Activated naive CD4-positive, alpha-beta T cell treated with anti-CD3 and anti-CD28 coated beads, Interleukin-2, amount 50 U/mL, for 16 hours (primary cell): ENCODE measurements around the gene PIK3CB.
"Not testable (repeated sequence)": the region's sequence is repeated elsewhere in the genome, so short reads cannot be mapped to it uniquely, and the experiment has no call there.

Experiments
- DNase-seq: peaks from one replicate; pipeline ENCODE4 v3.0.0-alpha.2; 2020

The PIK3CB gene

DNA sequence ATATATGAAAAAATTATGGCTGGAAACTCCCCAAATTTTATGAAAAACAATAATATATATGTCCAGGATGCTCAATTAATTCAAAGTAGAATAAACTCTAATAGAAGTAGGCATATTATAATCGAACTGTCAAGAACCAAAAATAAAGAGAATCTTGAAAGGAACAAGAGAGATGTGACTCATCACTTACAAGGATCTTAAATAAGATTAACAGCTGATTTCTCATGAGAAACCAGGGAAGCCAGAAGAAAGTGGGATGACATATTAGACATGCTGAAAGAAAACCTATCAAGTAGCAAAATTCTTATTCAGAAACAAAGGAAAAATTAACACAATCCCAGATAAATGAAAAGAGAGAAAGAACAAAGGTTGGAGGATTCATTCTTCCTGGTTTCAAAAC, 159.3 kb downstream of the PIK3CB start:
- no peak for DNase-seq

DNA sequence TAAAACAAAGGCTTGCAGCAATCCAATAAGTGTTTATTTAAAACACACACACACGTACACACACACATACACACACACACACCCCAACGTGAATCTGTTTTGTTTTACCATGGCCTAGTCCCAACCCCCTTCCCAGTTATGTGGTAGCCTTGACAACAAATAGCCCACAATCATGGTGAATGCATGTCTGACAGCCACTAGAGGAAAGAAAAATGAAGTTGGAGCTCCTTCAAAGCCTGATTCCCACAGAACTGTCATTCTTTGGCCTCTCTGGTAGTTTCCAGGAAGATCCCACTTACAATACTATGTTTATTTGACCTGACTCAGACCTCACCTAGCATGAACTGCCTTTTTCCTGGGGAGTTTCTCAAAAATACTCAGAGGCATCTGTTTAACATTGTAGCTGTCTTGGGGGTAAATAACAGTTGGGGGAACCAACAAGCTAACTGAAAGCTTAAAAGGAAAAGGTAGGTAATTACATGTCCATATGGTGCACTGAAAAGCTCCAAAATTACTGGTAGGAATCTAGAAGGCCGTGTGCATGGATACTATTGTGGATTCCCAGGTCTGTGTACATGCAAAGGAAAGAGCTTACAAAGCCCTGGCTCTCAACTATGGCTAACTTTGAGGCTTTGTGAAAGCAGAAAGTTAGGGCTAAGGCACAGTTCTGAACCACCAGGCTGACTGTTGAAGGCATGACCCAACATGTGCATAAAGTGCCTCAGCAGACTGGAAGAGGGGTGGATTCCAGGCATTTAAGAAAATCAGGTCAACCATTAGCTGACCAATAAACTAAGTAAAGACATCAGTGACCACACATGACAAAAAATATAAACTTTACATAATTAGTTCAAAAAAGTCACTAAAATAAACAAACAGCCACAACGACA, 160.8 kb downstream of the PIK3CB start:
- no peak for DNase-seq

DNA sequence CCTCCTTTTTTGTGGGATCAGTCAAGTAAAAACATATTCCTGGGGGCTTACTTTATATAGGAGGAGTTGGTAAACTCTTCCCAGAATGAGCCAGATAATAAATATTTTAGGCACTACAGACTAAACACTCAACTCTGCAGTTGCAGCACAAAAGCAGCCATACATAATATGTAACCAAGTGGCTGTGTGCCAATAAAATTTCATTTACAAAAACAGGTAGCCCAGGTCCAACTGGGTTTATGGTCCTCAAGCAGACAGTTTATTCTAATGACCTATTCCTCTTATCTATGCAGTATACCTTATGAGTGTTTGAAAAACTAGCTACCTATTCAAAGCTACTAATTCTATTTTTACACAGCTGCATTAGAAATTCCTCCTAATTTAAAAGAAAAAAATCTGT, 164.3 kb downstream of the PIK3CB start:
- DNase-seq: no peak

DNA sequence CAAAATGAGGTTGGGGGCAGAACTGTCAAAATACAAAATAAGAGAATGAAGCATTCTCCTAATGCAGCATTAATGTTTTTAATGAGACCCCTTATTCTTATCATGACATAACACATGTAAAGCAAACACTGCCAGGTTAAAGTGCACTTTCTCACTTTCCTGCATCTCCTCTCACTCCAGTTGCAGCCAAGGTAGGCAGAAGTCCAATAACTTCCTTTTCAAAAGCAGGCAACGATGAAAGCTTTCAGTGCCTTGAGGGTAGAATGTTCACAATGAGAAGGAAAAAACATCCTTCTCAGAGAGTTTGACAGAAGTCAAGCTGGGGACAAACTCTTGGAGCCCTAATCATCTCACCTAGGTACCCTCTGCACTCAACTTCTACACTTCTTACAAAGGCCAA, 166.6 kb downstream of the PIK3CB start:
- no peak for DNase-seq

DNA sequence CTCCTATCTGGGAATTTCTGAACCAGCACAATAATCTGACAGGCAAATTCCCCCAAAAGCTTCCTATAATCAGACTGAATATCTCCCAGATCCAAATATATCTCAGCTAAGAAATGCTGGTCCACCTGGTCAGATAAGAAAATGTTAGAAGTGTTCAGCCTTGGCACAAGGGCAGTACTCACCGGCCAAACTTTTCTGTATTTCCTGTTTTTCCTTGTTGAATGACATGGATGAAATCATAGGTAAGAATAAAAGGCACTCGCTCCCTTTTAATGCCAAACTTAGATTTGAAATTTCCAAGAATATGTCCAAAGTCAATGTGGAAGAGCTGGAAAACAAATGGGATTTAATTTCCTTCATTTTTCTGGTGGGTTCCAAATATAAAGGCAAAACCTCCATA, 177.2 kb downstream of the PIK3CB start:
- DNase-seq: no peak

DNA sequence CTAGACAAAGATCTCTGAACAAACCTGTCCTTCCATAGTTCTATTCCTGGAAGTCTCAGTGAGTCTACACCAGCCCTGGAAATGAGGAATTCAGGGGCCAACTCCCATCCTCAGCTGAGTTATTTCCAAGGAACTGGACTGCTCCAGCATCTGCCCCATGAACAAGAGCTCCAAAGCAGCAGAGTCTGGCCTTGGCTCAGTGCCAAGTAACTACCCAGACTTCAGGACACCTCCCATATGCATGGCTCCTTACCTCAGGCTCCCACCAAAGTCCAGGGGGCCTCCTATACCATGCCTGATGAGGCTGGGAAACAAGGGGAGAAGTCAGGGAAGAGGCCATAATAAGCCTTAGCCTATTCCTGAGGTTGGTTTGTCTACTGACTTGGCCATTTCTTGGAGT, 181.2 kb downstream of the PIK3CB start:
- no peak for DNase-seq

DNA sequence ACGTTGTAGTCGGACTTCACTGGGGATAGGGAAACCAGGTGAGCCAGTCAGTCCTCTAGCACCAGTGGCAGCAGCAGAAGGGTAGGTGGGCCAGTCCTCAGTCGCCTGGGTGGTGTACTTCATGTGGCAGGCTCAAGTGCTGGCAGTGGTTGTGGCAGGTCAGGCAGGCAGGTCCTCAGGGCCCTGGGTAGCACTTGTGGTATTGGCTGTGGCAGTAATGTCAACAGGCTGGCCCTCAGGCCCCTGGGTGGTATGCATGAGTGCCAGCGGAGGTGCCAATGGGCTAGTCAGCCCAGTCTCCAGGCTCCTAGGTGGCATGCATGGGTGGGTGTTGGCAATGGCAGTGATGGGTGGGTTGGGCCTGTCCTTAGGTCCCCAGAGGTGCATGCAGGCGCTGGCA, 185.6 kb downstream of the PIK3CB start:
- no peak for DNase-seq

DNA sequence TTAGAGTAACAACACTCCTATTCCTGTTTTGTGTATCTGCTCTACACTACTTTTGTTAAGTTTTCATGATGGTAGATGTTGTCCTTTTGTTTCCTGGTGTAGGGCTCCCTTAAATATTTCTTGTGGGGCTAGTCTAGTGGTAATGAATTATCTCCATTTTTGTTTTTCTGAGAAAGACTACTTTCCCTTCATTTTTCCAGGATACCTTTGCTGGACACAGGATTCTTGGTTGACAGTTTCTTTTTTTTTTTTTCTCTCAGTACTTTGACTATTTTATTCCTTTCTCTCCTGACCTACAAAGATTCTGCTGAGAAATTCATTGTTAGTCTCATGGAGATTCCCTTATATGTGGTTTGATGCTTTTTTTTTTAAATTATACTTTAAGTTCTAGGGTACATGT, 188.2 kb downstream of the PIK3CB start:
- no peak for DNase-seq

DNA sequence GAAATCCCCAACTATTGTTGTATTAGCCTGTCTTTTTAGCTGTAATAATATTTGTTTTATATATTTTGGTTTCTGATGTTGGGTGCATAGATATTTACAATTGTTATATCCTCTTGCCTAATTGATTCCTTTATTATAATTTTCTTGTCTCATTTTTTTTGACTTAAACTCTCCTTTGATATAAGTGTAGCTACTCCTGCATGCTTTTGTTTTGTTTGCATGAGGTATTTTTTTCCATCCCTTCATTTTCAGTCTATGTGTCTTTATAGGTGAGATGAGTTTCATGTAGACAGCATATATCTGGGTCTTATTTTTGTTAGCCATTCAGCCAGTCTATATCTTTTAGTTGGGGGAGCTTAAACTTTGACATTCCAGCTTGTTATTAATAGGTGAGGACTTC, 188.7 kb downstream of the PIK3CB start:
- DNase-seq: no peak

DNA sequence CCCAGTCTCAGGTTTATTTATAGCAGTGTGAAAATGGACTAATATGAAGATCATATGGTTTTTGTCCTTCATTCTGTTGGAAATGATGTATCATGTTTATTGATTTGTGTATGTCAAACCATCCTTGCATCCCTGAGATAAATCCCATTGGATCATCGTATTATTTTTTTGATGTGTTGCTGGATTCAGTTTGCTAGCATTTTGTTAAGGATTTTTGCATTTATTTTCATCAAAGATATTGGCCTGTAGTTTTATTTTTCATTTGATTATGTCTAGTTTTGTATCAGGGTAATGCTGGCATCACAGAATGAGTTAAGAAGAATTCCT, 191.8 kb downstream of the PIK3CB start:
- DNase-seq: no peak

DNA sequence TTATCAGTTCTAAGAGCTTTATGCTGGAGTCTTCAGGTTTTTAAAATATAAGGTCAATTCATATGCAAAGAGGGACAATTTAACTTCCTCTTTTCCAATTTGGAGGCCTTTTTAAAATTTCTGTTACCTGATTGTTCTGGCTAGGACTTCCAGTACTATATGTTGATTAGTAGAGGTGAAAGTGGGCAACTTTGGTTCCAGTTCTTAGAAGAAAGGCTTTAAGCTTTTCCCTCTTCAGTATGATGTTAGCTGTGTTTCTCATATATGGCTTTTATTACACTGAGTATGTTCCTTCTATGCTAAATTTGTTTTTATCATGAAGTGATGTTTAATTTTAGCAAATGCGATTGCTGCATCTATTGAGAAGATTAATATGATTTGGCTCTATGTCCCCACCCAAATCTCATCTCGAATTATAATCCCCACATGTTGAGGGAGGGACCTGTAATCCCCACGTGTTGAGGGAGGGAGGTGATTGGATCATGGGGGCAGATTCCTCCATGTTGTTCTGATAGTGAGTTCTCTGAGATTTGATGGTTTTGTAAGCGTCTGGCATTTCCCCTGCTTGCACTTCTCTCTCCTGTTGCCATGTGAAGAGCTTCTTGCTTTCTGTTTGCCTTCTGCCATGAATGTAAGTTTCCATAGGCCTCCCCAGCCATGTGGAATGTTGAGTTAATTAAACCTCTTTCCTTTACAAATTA, 192.4 kb downstream of the PIK3CB start:
- no peak for DNase-seq

DNA sequence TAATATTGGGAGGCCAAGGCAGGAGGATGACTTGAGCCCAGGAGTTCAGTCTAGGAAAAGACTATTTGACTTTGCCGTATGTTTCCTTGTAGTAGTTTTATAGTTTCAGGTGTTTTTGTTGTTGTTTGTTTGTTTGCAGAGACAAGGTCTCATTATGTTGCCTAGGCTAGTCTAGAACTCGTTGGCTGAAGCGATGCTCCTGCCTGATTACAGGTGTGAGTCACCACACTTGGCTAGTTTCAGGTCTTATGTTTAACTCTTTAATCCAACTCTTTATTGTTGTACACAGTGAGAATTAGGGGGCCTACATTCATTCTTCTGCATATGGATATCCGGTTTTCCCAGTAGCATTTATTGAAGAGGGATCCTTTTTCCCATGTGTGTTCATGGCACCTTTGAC, 194.2 kb downstream of the PIK3CB start:
- DNase-seq: no peak

DNA sequence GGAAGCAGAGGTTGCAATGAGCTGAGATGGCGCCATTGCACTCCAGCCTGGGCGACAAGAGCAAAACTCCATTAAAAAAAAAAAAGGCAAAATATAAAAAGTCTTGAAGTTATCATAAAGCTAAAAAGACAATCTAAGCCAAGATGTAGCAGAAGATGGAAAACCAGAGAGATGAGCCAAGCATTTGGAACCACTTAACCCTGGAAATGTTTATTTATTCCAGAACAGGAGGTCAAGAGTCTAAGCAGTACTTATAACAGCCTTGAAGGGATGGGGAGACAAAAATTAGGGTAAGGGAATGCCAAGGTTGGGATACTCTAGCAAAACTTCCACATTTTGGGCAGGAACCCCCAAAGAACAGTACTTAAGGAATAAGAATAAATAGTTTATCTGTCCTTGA, 196.1 kb downstream of the PIK3CB start:
- no peak for DNase-seq

DNA sequence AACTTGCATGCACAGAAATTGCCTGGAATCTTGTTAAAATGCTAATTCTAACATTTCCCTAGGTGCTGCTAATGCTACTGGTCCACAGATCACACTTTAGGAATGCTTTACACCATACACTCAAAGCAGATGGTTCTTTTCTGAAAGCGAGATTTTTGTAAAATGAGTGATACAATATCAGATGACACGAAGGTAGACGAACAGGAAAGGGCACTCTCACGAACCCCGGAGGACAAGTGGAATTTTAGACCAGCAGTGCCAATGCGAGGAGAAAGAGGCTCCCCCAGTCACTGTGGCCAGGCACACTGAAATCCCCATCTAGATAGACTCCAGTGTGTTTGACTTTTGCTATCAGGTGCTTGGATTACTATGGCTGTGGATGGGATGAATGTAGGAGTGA, 205.2 kb downstream of the PIK3CB start:
- no peak for DNase-seq

DNA sequence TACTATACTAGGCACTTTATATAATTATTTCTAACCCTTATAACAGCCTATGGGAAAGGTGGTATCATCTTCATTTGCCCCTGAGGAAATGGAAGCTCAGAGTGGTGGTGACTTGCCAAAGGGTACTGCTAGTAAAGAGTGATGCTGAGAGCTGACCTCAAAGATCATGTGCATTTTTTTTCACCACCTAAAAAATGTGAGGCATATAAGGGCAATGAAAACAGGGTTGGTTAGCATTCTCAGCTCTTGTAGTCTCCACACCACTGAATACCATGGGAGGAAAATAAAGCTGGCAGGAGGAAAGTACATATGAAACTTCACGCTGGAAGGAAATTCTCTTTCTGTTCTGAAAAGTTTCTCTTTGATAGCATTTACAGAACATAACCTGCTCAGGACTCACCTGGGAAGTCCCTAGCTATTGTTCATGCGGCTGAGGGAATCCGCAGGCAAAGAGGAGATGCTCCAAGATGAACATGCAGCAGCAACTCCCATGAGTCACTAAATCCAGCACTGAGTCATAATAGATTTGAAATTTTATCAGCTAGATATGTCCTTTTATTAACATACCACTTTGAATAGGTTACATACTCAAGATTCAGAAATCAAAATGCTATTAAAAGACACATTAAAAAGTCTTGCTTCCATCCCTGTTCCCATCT, 208.9 kb downstream of the PIK3CB start:
- DNase-seq: no peak

DNA sequence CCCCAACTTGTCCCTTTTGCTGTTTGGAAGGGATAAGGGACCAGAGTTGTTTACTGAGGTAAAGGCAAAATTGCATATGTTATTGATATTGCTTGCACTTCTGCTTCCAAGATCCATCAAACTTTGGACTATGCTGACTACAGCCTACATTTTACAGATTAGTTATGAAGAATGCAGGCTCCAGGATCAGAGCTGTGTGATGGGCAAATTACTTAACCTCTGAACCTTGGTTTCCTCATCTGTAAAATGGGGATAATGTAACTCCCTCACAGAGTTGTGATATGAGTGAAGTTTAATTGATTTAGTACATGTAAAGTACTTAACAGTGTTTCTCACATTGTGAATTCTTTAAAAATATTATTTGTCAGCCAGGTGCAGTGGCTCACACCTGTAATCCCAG, 210.2 kb downstream of the PIK3CB start:
- DNase-seq: no peak

DNA sequence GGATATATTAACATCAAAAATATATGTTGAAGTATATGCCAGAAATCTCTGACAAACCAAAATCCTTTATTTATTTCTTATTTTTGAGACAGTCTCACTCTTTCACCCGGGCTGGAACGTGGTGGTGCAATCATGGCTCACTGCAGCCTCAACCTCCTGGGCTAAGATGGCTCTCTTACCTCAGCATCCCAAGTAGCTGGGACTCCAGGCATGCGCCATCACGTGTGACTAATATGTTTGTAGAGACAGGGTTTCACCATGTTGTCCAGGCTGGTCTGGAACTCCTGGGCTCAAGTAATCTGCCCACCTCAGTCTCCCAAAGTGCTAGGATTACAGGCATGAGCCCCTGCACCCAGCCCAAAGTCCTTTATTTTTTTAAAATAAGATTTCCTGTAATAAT, 214.3 kb downstream of the PIK3CB start:
- DNase-seq: no peak

DNA sequence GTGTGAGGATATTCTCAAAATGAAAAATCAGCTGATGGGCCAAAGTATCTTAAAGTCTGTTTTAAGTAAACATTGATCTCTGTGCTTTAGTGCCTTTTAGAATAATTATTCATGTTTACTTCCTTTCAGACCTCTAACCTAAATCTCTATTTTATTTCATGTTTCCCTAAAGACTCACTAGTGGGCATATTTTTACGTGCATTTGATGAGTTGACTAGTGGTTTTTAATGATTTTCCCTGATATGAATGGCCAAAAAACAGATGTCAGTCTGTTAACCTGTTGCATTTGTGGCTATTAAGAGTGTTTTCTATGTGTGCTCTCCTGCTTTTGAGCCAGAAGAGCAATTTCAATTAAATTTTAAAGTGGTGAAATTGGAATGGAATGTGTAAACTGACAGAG, 219.3 kb downstream of the PIK3CB start:
- no peak for DNase-seq

DNA sequence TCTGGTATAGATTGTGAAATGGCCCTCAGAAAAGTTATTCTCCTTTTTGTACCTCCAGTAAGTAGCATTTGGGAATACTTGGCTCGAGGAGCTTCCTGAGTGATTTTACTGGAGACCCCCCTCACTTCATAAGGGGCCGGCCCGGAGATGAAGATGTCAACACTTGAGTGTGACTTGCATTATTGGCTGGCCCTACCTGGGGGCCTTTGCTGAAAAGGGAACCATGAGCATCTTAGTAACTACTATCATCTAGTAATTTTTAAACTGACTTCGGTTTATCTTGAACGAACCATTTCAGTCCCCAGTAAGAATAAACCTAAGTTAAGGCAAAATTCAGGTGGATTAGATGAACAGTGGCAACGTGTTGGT, 224.8 kb downstream of the PIK3CB start:
- no peak for DNase-seq

DNA sequence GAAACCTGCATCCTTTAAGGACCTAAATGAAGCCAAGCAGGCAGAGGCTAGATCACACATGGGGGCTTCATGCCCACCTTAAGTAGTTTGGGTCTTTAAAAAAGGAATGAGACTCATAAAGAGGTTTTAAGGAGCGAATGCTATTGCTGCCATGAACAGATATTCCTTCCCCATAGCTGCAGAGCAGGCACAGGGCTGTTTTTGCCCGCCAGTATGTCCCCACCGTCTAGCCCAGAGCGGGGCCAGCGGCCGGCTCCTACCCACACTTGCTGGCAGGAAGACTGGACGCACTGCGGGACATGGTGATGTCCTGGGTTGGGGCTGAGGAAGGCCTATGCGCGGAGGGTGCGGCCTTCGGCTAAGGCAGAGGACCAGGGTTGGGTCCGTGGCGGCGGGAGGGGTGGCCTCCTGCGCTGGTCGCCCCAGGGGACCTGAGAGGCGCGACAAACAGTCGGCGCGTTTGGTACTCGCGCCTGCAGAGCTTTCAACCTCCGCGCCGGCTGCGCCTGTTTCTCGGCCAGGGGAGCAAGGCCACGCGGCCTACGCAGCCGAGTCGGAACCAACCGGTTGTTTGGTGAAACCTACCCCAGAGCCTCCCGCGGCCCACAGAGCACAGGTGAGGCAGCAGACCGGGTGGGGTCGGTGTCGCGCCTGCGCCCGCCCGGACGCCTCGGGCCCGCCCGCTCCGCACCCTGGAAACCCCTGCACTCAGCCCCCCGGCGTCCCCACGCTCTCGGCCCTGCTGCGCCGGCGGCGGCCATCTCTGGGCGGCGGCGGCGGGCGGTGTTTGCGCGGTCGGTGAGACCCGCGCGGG, 226.2 kb downstream of the PIK3CB start, which contains the start of gene FAIM:
FAIM (plus strand) TSS at position 450 of the 814 bp plus-strand sequence. CDS start 10,956 bp downstream, outside the sequence.
- DNase-seq: peak; percentile 72

DNA sequence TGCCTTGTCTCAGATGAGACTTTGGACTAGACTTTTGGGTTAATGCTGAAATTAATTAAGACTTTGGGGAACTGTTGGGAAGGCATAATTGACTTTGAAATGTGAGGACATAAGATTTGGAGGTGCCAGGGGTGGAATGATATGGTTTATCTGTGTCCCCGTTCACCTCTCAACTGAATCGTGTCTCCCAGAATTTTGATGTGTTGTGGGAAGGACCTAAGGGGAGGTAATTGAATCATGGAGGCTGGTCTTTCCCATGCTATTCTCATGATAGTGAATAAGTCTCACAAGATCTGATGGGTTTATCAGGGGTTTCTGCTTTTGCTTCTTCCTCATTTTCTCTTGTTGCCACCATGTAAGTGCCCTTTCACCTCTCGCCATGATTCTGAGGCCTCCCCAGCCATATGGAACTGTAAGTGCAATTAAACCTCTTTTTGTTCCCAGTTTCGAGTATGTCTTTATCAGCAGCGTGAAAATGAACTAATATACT, 230.6 kb downstream of the PIK3CB start:
- not testable (repeated sequence) for DNase-seq
